Tibial nerve (tissue), 4 donors: ENCODE results near the gene UCK2. TPM values are rescaled to one million over a fixed set of nuclear protein-coding genes. Genes with fewer than 3 reads are reported as not detected.

Experiments
- DNase-seq, 2 donors: peaks; one replicate each; pipeline ENCODE4 v3.0.0-alpha.2; 2019; ENCODE audit warnings: low spot score in 2 of 2
- H3K27ac ChIP-seq, 4 donors: fragments of 200-600 bp; sonication (generic) in 3 of 4; one replicate each; pipeline ENCODE4 v1.5.1; 2017 to 2019; ENCODE audit warnings: mild to moderate bottlenecking in 1 of 4
- H3K27me3 ChIP-seq, 2 donors: fragments of 200-600 bp; sonication (generic) in 1 of 2; one replicate each; pipeline versions ENCODE4 v1.5.1 to v1.6.0; 2017 to 2019
- H3K36me3 ChIP-seq, 3 donors: fragments of 200-600 bp; sonication (generic); one replicate each; pipeline ENCODE4 v1.5.1; 2018 to 2019
- H3K4me1 ChIP-seq, 4 donors: fragments of 200-600 bp; sonication (generic) in 3 of 4; one replicate each; pipeline ENCODE4 v1.5.1; 2017 to 2019
- H3K4me3 ChIP-seq, 4 donors: fragments of 200-600 bp; sonication (generic) in 3 of 4; one replicate each; pipeline ENCODE4 v1.5.1; 2017 to 2019; ENCODE audit warnings: mild to moderate bottlenecking in 1 of 4, moderate library complexity in 1 of 4
- H3K9me3 ChIP-seq, 4 donors: fragments of 200-600 bp; sonication (generic) in 3 of 4; one replicate each; pipeline ENCODE4 v1.5.1; 2017 to 2019
- CTCF ChIP-seq, 5 experiments: fragments of 200-600 bp in 3 of 5; fragments of 450-650 bp in 2 of 5; sonication (generic) in 3 of 5; IDR thresholded peaks; one replicate each; pipeline ENCODE4 v1.5.1; 2016 to 2019; ENCODE audit warnings: antibody characterized with exemption in 5 of 5, mild to moderate bottlenecking in 3 of 5, moderate library complexity in 2 of 5
- EP300 ChIP-seq, 2 donors: sonication (generic); formaldehyde crosslinking; IDR thresholded peaks; one replicate each; pipeline ENCODE4 v1.6.1; 2017; ENCODE audit warnings: antibody characterized with exemption in 2 of 2, mild to moderate bottlenecking in 1 of 2
- POLR2A ChIP-seq, 2 donors: fragments of 450-650 bp; IDR thresholded peaks; one replicate each; pipeline ENCODE4 v1.6.1; 2017; ENCODE audit warnings: antibody characterized with exemption in 2 of 2, mild to moderate bottlenecking in 2 of 2, moderate library complexity in 2 of 2
- WGBS, 2 donors: methylation state at CpG; one replicate each; pipeline ENCODE4 v1.1.5; 2018; 5-methylcytosine and 5-hydroxymethylcytosine counted together
- total RNA-seq, 4 donors: library from RNA; depleted of rRNA; stranded (reverse); fragments of >200 nt; gene quantifications; one replicate each; pipeline ENCODE4 v1.1.0, GENCODE V29; 2016

Gene UCK2
- total RNA-seq, 4 donors from 2014 or later: 29.7 to 36.0 (median 33.8) TPM

- Histone ChIP-seq H3K9me3 (peaks cover 0 to 6% (median 0%) of the 10 kb centered on the region in 4 donors), H3K27me3 (no peaks in the 10 kb centered on the region), H3K27ac (no peak overlapping the region), H3K4me3 (no peak overlapping the region), H3K4me1 (peaks cover 0 to 7% (median 2%) of the 10 kb centered on the region in 4 donors), H3K36me3 (no peaks in the 10 kb centered on the region)
- WGBS, 2 donors: 79 to 88% methylated on average over 5 of the region's 5 CpGs
- no peak for DNase-seq
- TF ChIP-seq CTCF (IDR thresholded peaks at IDR 0.05) (no peak), EP300 (IDR thresholded peaks at IDR 0.05) (no peak), POLR2A (IDR thresholded peaks at IDR 0.05) (no peak)
Measured at GRCh38 chr1:165873481-165873880, 46.1 kb downstream of the UCK2 start.

GRCh38 chr1:165874643-165875042 lies 47.2 kb downstream of the UCK2 start:
- WGBS, 2 donors: 80 to 85% methylated on average over 4 of the region's 4 CpGs
- H3K27me3 ChIP-seq: no peaks in the 10 kb centered on the region
- H3K36me3 ChIP-seq: no peaks in the 10 kb centered on the region
- peaks cover 0 to 6% (median 0%) of the 10 kb centered on the region in 4 donors for H3K9me3 ChIP-seq
- DNase-seq: no peak
- H3K27ac ChIP-seq: no peak overlapping the region
- H3K4me1 ChIP-seq: peaks cover 0 to 13% (median 2%) of the 10 kb centered on the region in 4 donors
- TF ChIP-seq CTCF (IDR thresholded peaks at IDR 0.05): no peak
- no peak for TF ChIP-seq EP300 (IDR thresholded peaks at IDR 0.05)
- TF ChIP-seq POLR2A (IDR thresholded peaks at IDR 0.05): no peak
- H3K4me3 ChIP-seq: no peak overlapping the region

GRCh38 chr1:165875171-165875570 lies 47.8 kb downstream of the UCK2 start:
- Histone ChIP-seq H3K9me3 (peaks cover 0 to 6% (median 0%) of the 10 kb centered on the region in 4 donors), H3K4me3 (no peak overlapping the region), H3K27me3 (no peaks in the 10 kb centered on the region), H3K4me1 (peaks cover 0 to 16% (median 2%) of the 10 kb centered on the region in 4 donors), H3K27ac (no peak overlapping the region), H3K36me3 (no peaks in the 10 kb centered on the region)
- WGBS, 2 donors: 71 to 79% methylated on average over 3 of the region's 3 CpGs
- TF ChIP-seq EP300 (IDR thresholded peaks at IDR 0.05): no peak
- no peak for TF ChIP-seq POLR2A (IDR thresholded peaks at IDR 0.05)
- no peak for TF ChIP-seq CTCF (IDR thresholded peaks at IDR 0.05)
- DNase-seq: no peak

- H3K27ac ChIP-seq: no peak overlapping the region
- TF ChIP-seq EP300 (IDR thresholded peaks at IDR 0.05) (no peak), CTCF (IDR thresholded peaks at IDR 0.05) (no peak), POLR2A (IDR thresholded peaks at IDR 0.05) (no peak)
- peaks cover 0 to 19% (median 2%) of the 10 kb centered on the region in 4 donors for H3K4me1 ChIP-seq
- WGBS, 2 donors: 78 to 90% methylated on average over 6 of the region's 6 CpGs
- H3K36me3 ChIP-seq: no peaks in the 10 kb centered on the region
- H3K9me3 ChIP-seq: peaks cover 0 to 6% (median 0%) of the 10 kb centered on the region in 4 donors
- no peaks in the 10 kb centered on the region for H3K27me3 ChIP-seq
- H3K4me3 ChIP-seq: no peak overlapping the region
- DNase-seq: no peak
Measured at GRCh38 chr1:165875604-165876003, 48.2 kb downstream of the UCK2 start.

GRCh38 chr1:165876121-165876520 lies 48.7 kb downstream of the UCK2 start:
- 90 to 100% methylated on average over 1 of the region's 1 CpG for WGBS, 2 donors
- H3K4me1 ChIP-seq: peaks cover 0 to 17% (median 1%) of the 10 kb centered on the region in 4 donors
- H3K4me3 ChIP-seq: no peak overlapping the region
- peaks cover 0 to 6% (median 0%) of the 10 kb centered on the region in 4 donors for H3K9me3 ChIP-seq
- H3K36me3 ChIP-seq: no peaks in the 10 kb centered on the region
- H3K27me3 ChIP-seq: no peaks in the 10 kb centered on the region
- TF ChIP-seq CTCF (IDR thresholded peaks at IDR 0.05): no peak
- TF ChIP-seq POLR2A (IDR thresholded peaks at IDR 0.05): no peak
- TF ChIP-seq EP300 (IDR thresholded peaks at IDR 0.05): no peak
- no peak overlapping the region for H3K27ac ChIP-seq
- no peak for DNase-seq
